KG1 (cell line): ENCODE measurements around the gene CCDC24.

ENCODE experiments used
- DNase-seq: peaks from one replicate; lab custom pipeline; 2025; lab: John Stamatoyannopoulos, UW

Gene CCDC24

GRCh38 chr1:43963006-43963405 lies 28.4 kb upstream of the CCDC24 start:
- no peak for DNase-seq

GRCh38 chr1:43963890-43964289 lies 27.5 kb upstream of the CCDC24 start:
- no peak for DNase-seq

DNA sequence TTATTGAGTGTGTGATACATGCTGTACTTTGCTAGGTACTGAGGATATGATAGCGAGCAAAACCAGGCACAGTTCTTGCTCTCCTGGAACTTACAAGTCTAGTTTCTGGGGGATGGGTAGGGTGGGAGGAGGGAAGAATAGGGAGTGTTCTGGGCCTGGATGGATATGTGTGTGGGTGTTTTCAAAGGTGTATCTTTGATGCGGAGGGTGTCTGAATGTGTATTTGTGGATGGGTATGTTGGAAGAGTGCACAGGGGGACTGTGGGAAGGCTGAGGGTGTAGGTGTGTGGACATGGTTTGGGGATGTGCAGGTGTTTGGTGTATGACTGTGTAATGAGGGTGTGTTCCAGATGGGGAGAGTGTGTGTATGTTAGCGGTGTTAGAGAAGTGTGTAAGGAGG lies 26.1 kb upstream of the CCDC24 start:
- DNase-seq = no peak

DNA sequence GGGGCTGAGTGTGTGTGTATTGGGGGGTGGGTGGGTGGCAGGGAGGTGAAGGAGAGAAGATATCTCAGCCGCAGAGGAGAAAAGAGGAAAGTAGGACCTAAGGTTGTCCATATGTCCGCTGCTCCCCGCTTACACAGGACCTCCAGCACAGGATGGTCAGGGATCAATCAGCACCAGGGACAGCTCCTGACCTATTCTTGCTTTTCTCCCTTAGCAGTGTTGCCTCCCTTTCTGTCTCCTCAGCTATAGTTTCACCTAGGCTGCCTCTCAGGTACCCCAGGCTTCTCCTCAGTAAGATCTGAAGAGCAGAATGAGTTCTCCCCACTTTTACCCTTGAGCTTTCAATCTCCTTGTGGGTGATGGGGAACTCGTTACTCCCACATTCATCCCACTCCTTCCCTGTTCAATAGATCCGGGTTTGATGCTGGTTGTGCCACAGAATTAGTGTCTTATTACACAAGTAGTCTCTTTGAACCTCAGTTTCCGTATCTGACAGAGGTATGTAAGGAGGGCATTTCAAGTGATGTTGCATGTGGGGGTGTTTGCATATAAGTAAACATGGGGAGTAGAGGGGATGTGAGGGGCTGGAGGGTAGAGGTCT lies 23.0 kb upstream of the CCDC24 start:
- peak; percentile 19 for DNase-seq

- DNase-seq = no peak
These were observed 22.0 kb upstream of the CCDC24 start for GRCh38 chr1:43969416-43969745.

DNA sequence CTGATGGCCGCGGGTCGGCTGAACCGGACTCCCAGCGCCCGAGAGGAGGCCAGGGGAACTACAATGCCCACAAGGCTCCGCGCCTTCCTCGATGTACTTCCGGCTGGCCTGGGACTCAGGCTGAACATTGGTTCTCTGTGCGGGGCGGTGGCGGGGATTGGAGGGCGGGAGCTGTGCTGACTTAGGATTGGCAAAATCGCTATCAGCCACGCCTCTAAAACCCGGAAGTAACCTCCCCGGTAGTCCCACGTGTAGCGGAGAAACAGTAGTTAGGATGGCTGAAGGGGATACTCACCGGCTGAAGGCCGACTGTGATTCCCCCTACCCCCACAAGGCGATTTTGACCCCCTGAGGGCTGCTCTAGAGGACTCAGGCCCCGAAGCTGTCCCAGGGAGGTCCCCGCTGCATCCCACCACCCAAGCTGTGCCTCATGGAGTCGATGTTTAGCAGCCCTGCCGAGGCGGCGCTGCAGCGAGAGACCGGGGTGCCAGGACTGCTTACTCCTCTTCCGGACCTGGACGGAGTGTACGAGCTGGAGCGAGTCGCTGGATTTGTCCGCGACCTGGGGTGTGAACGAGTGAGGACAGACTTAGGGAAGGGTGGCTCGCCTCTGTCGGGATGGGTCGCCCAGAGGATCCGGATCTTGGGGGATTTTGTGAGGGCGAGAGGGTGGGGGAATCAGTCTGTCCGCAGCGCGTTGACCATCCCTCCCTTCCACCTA lies 21.5 kb upstream of the CCDC24 start, which contains the start of gene DPH2:
Gene DPH2 (plus strand): TSS at position 265 of the 721 bp plus-strand sequence. CDS start 166 bp downstream, at position 431.
- peak; percentile 96 for DNase-seq

GRCh38 chr1:43970502-43970901 lies 20.9 kb upstream of the CCDC24 start:
- DNase-seq = no peak

- DNase-seq = no peak
These were observed 20.5 kb upstream of the CCDC24 start for GRCh38 chr1:43970911-43971310.

DNA sequence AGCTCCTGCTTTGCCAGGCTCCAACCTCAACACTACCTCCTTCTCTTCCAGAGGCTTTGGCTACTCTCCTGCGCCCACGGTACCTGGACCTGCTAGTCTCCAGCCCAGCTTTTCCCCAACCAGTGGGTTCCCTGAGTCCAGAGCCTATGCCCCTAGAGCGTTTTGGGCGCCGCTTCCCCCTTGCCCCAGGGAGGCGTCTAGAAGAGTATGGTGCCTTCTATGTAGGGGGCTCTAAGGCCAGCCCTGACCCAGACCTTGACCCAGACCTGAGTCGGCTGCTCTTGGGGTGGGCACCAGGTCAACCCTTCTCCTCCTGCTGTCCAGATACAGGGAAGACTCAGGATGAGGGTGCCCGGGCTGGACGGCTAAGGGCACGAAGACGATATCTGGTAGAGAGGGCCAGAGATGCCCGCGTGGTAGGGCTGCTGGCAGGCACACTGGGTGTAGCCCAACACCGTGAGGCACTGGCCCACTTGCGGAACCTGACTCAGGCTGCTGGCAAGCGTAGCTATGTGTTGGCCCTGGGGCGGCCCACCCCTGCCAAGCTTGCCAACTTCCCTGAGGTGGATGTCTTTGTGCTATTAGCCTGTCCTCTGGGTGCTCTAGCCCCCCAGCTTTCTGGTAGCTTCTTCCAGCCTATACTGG lies 19.9 kb upstream of the CCDC24 start:
- DNase-seq = no peak

- DNase-seq = no peak
These were observed 17.4 kb upstream of the CCDC24 start for GRCh38 chr1:43973981-43974442.

DNA sequence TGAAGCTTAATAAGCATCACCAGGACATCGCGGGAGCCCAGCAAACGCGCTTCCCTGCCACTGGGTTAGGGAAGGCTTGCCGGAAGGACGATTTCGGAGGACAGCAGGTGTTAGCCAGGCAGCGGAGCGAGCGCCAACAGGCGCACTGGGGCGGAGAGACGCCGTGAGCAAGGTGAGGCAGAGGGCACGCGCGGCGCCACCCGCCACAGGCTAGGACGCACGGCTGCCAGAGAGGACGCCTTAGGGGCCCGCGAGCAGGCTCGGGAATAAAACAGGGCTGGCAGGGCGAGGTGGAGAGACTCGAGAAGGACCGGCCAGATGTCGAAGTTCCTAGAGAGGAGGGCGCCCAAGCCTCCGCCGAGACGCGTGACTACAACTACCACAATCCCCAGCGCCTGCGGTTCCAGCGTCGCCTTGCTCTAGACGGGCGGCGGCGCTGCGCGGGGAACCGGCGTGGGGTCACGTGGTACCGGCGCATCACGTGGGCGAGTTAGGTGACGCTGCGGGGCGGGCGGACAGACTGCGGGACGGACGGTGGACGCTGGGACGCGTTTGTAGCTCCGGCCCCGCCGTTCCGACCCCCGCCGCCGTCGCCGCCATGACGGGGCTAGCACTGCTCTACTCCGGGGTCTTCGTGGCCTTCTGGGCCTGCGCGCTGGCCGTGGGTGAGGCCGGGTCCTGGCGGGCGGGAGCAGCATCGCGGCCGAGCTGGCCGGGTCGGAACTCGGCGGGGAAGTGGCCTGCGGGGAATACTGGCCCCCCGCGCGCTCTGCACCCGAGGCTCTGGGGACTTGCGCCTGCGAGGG lies 16.8 kb upstream of the CCDC24 start, which contains the start of gene ATP6V0B:
Gene ATP6V0B (plus strand): TSS at position 518 of the 806 bp plus-strand sequence. CDS start 81 bp downstream, at position 599.
- DNase-seq = peak; percentile 91

DNA sequence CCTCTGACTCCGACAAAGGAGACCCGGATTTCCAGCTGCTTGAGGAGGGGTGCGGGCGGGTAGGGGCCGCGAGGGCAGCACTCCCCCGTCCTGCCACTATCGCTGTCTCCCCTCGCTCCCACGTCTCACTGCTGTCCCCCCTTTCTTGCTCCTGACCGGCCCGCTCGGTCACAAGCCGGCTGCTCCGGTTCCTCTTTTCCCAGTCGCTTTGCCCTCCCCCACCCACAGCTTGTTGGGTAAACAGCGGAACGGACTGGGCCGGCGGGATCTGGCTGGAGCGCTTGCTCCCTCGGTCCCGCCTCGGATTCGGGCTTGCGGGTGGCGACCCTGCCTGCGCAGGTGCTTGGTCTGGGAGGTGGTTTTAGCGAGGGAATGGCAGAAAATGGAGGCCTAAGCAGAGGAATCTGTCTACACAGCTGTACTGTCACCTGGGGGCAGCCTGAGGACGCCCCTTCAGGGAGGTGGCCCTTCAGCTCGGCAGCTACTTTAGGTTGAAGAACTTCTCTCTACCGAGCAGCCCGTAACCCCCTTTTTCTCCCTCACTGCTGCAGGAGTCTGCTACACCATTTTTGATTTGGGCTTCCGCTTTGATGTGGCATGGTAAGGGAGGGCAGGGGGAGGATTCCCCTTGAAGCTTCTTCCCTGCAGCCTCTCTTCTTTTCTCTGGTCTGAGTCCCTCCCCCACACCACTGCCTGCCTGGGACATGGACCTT lies 16.0 kb upstream of the CCDC24 start:
- no peak for DNase-seq

DNA sequence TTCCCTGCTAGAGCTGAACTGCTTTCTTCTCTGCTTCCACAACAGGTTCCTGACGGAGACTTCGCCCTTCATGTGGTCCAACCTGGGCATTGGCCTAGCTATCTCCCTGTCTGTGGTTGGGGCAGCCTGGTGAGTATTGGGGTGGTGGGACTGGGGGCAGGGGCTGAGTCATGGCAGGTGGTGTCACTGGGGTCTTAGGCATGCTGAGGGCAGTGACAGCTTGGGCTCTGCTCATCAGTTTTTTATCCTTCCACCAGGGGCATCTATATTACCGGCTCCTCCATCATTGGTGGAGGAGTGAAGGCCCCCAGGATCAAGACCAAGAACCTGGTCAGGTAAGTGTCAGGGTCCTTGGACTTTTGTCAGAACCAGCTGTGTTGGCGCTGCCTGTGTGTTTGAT lies 15.4 kb upstream of the CCDC24 start:
- no peak for DNase-seq

DNA sequence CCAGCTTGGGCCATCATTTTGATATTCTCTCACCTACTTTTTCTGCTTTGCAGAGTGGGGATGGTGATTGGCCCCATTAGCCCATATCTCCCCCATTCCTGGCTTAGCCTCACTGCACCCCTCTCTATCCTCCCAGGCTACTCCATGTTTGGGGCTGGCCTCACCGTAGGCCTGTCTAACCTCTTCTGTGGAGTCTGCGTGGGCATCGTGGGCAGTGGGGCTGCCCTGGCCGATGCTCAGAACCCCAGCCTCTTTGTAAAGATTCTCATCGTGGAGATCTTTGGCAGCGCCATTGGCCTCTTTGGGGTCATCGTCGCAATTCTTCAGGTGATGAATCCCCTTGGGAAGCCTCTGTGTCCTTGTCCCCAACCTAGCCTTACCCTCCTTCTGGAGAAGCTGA lies 14.5 kb upstream of the CCDC24 start:
- DNase-seq = no peak

DNA sequence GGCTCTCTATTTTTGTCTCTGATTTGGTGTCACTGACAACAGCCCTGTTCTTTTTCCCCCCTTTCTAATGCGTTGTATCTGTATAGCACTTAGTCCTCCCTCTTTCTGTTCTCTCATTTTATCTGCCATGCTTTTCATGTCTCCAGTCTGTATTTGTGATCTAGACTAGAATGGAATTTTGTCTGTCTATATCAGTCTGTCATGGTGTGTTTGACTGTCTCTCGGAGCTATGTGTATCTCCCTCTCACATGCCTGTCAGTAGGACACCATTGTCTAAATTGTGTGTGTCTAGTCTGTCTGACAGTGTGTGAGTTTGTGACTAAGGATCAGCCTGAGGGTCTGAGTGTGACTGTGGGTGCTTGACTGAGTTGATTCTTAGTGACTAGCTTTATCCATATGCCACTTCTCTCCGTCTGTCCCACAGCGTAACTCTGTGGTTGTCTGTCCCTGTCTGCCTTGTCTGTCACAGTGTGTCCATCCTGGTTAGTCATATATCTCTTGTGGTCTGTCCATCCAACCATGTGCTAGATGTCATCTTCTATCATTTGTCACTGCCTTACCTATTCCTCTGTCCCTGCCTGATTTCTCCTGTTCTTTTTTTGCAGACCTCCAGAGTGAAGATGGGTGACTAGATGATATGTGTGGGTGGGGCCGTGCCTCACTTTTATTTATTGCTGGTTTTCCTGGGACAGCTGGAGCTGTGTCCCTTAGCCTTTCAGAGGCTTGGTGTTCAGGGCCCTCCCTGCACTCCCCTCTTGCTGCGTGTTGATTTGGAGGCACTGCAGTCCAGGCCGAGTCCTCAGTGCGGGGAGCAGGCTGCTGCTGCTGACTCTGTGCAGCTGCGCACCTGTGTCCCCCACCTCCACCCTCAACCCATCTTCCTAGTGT lies 13.8 kb upstream of the CCDC24 start:
- no peak for DNase-seq

GRCh38 chr1:43978264-43978550 lies 13.2 kb upstream of the CCDC24 start:
- no peak for DNase-seq

GRCh38 chr1:43978551-43979260 lies 12.7 kb upstream of the CCDC24 start, which contains the start of gene B4GALT2:
Gene B4GALT2 (plus strand): TSS chr1:43979210. CDS start chr1:43981161, 1,951 bp downstream.
- no peak for DNase-seq

DNA sequence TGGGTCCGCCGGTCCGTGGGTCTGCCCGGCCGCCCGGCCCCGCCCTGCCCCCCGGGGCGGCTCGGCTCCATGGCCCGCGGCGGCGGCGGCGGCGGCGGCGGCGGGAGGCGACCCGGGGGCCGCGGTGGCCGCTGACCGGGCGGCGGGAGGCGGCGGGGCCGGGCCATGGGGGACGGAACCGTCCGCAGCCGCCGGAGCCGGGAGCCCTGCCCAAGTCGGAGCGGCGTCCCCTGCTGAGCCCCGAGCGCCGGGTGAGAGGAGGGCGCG lies 12.2 kb upstream of the CCDC24 start:
- DNase-seq = no peak

DNA sequence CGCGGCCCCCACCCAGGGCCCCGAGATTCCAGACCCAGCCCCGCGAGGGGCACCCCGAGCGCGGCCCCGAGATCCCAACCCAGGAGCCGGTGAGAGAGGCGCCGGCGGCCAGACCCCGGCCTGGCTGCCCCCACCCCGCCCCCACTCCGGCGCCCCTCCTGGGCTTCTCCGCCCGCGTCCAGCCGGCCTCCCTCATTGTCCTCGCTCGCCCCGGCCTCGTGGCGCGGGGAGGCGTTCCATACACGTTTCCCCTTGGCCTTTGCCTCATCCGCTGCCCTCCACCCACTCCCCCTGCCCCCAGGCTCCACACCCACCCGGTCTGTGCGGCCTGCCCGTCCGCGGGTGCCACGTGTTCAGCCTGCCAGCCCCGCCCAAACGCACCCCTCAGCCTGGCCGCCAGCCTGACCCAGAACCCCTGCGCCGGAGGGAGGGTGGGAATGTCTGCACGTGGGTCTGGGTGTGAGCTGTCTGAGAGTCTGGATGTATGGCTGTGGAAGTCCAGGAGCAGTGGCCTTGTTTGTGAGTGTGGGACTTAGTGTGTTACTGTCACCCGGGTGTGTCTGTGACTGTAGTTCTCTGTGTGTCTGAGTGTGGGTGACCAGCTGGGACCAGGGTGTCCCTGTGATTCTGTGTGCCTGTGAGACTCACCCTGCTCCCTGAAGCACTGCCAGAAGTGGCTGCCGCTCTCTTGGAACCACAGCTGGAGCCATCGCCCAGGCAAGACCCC lies 11.7 kb upstream of the CCDC24 start:
- DNase-seq = no peak
